ENCODE measurements around the gene RBM4B. TPM values are rescaled to one million over a fixed set of nuclear protein-coding genes. Genes with fewer than 3 reads are reported as not detected.
A peak's percentile ranks its signal among the peaks of the same experiment; 100 is the strongest.

Gene RBM4B
- total and polyA plus RNA-seq, 2 of the 13 experiments (the other 11 are each of a cell fraction or from before 2014, with no cell fraction given), result 25.8 to 32.4 TPM

GRCh38 chr11:66694732-66695207 is 17.1 kb upstream of the RBM4B start (continued):
- TF ChIP-seq ATF4 (CRISPR knock-in tag; IDR thresholded peaks at IDR 0.05), result no peak
- TF ChIP-seq ZNF609 (CRISPR knock-in tag; IDR thresholded peaks at IDR 0.05; ENCODE audit: borderline replicate concordance), result peak; percentile 46; the same call in 1 of the 2 replicates
- peak; percentile 60; the same call in 1 of the 2 replicates for TF ChIP-seq TFE3 (CRISPR knock-in tag; IDR thresholded peaks at IDR 0.05)
- no peak for TF ChIP-seq SP140L (CRISPR knock-in tag; IDR thresholded peaks at IDR 0.05; ENCODE audit: borderline replicate concordance)
- TF ChIP-seq ZNF337 (CRISPR knock-in tag; IDR thresholded peaks at IDR 0.05; ENCODE audit: borderline replicate concordance, low read depth), result no peak
- TF ChIP-seq NFKB2 (CRISPR knock-in tag; IDR thresholded peaks at IDR 0.05; ENCODE audit: borderline replicate concordance), result no peak
- TF ChIP-seq ZBTB33 (CRISPR knock-in tag; IDR thresholded peaks at IDR 0.05), result peak; percentile 65
- TF ChIP-seq MXD4 (CRISPR knock-in tag; IDR thresholded peaks at IDR 0.05), result no peak; the same call in 1 of the 2 replicates
- TF ChIP-seq CTCF (CRISPR knock-in tag; IDR thresholded peaks at IDR 0.05), result peak; percentile 97
- no peak for TF ChIP-seq SNAPC5 (CRISPR knock-in tag; IDR thresholded peaks at IDR 0.05; ENCODE audit: borderline replicate concordance)
- no peak for TF ChIP-seq ZNF891 (CRISPR knock-in tag; IDR thresholded peaks at IDR 0.05)
- 0 out of 2 replicates have a peak, but pooled peaks have one; percentile 19 for TF ChIP-seq NFYC (CRISPR knock-in tag; IDR thresholded peaks at IDR 0.05)
- no peak for TF ChIP-seq ZNF780A (CRISPR knock-in tag; IDR thresholded peaks at IDR 0.05)
- peak; percentile 97 for TF ChIP-seq RAD21 (CRISPR knock-in tag; IDR thresholded peaks at IDR 0.05)
- TF ChIP-seq ATF5 (CRISPR knock-in tag; IDR thresholded peaks at IDR 0.05; ENCODE audit: low read depth), result peak; percentile 68; the same call in 1 of the 2 replicates
- TF ChIP-seq KDM5B (CRISPR knock-in tag; IDR thresholded peaks at IDR 0.05; ENCODE audit: borderline replicate concordance), result 0 out of 2 replicates have a peak, but pooled peaks have one; percentile 37

Data from HepG2 (cell line).